ENCODE data around the gene WFIKKN1. TPM values are rescaled to one million over a fixed set of nuclear protein-coding genes. Genes with fewer than 3 reads are reported as not detected.

WFIKKN1 gene
- total and polyA plus RNA-seq, 2 of the 13 experiments (the other 11 are each of a cell fraction or from before 2014, with no cell fraction given), result 1.7 to 4.9 TPM

DNA sequence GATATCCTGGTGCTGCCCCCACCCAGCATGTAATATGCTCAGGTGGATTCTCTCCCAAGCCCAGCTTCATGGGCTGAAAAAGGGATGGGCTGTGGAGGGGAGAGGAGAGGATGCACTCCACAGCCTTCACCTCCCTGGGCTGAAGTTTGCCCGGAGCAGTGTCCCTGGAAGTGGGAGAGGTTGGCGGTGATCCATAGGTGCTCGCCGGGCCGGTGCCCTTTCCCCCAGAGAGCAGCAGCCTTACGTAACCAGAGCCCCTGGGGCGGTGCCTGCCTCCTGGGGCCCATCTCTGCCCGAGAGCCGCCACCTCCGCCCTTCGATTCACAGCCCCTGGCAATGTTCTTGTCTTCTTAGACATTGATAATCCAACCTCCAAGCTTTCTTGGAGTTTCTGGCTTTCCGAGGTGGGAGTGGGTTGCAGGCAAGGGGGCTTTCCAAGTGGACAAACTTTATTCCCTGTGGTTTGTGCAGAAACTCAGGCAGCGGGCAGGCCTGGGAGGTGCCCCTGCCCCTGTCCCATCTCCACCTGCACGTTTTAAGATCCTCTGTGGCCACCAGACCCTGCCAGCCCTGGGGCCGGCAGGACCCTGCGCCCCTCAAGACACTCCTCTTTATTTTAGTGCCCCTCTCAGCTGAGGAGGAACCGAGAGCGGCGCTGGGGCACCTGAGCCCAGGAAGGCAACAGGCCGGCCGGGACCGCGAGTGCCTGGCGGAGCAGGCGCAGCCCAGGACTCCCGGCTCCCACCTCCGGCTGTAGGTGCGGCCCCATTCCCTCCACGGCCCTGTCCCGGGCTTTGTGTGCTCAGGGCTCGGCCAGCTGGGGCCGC is 15.3 kb downstream of the WFIKKN1 start (continued):
- TF ChIP-seq RFXAP (CRISPR knock-in tag; IDR thresholded peaks at IDR 0.05; ENCODE audit: borderline replicate concordance) (no peak), ZNF687 (CRISPR knock-in tag; IDR thresholded peaks at IDR 0.05) (peak; percentile 82), HIC2 (CRISPR knock-in tag; IDR thresholded peaks at IDR 0.05; ENCODE audit: low read depth) (peak; percentile 81), PITX1 (CRISPR knock-in tag; IDR thresholded peaks at IDR 0.05) (peak; percentile 63; the same call in 1 of the 2 replicates), KAT7 (CRISPR knock-in tag; IDR thresholded peaks at IDR 0.05; ENCODE audit: borderline replicate concordance) (no peak), DPF2 (CRISPR knock-in tag; IDR thresholded peaks at IDR 0.05; ENCODE audit: borderline replicate concordance, low read depth) (no peak), ZNF878 (CRISPR knock-in tag; IDR thresholded peaks at IDR 0.05) (no peak), ZBTB7B (CRISPR knock-in tag; IDR thresholded peaks at IDR 0.05) (peak; percentile 79), PAWR (CRISPR knock-in tag; IDR thresholded peaks at IDR 0.05; ENCODE audit: borderline replicate concordance) (no peak), MXD4 (CRISPR knock-in tag; IDR thresholded peaks at IDR 0.05) (no peak), TOPORS (CRISPR knock-in tag; IDR thresholded peaks at IDR 0.05) (no peak), MYNN (CRISPR knock-in tag; IDR thresholded peaks at IDR 0.05; ENCODE audit: low read depth) (no peak), RARG (CRISPR knock-in tag; IDR thresholded peaks at IDR 0.05; ENCODE audit: low read depth) (no peak), ZNF329 (CRISPR knock-in tag; IDR thresholded peaks at IDR 0.05; ENCODE audit: low read depth) (no peak), ZNF644 (CRISPR knock-in tag; IDR thresholded peaks at IDR 0.05; ENCODE audit: low read depth) (no peak), NPAS2 (CRISPR knock-in tag; IDR thresholded peaks at IDR 0.05; ENCODE audit: borderline replicate concordance) (no peak), ZNF160 (CRISPR knock-in tag; IDR thresholded peaks at IDR 0.05) (no peak), ZNF335 (CRISPR knock-in tag; IDR thresholded peaks at IDR 0.05) (no peak), SRSF4 (IDR thresholded peaks at IDR 0.05; ENCODE audit: low read depth, low read length, poor library complexity, severe bottlenecking) (no peak), ZSCAN22 (CRISPR knock-in tag; IDR thresholded peaks at IDR 0.05) (no peak), ZC3H13 (CRISPR knock-in tag; IDR thresholded peaks at IDR 0.05) (no peak), ZNF607 (CRISPR knock-in tag; IDR thresholded peaks at IDR 0.05; ENCODE audit: borderline replicate concordance) (no peak), TGIF2 (CRISPR knock-in tag; IDR thresholded peaks at IDR 0.05) (no peak)
- TF ChIP-seq, protein P1, sequence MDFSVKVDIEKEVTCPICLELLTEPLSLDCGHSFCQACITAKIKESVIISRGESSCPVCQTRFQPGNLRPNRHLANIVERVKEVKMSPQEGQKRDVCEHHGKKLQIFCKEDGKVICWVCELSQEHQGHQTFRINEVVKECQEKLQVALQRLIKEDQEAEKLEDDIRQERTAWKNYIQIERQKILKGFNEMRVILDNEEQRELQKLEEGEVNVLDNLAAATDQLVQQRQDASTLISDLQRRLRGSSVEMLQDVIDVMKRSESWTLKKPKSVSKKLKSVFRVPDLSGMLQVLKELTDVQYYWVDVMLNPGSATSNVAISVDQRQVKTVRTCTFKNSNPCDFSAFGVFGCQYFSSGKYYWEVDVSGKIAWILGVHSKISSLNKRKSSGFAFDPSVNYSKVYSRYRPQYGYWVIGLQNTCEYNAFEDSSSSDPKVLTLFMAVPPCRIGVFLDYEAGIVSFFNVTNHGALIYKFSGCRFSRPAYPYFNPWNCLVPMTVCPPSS (IDR thresholded peaks at IDR 0.05), result no peak
